Measurements from ENCODE around the gene DLD.
"Not testable (repeated sequence)": the region's sequence is repeated elsewhere in the genome, so short reads cannot be mapped to it uniquely, and the experiment has no call there.

The DLD gene

DNA sequence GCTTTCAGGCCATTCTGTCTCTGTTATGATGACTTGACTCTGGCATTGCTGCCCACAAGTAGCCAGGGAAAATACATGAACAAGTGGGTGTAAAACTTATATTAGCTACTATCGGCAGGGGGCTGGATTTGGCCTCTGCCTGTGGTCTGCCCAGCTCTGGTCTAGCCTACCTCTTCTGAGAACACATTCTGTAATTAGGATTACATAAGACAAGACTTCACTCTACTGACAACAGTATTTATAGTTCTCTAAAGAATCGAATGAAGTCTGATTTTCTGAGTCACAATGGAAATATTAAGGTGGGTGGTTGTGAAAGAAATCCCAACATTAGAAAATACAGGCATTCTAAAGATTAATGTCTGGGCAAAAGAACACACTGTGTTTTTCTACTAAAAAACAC is 55.5 kb downstream of the DLD start:
- no peak for DNase-seq

DNA sequence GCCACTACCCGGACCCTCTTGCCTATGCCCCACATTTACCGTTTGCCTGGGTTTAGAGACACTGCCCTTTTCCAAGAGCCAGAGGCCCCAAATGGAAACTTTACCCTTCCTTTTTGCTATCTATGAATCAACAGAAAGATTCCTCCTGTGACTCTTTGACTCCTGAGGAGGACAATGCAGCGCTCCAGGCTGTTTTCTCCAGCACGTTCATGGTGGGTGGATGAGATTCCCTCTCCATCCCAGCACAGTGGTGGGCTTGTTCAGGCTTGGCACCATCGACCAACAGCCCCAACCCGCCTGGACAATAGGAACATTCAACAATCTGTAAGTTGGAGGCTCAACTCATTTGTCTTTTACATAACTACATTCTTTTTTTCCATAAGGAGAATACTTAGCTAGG is 55.9 kb downstream of the DLD start:
- DNase-seq: no peak

DNA sequence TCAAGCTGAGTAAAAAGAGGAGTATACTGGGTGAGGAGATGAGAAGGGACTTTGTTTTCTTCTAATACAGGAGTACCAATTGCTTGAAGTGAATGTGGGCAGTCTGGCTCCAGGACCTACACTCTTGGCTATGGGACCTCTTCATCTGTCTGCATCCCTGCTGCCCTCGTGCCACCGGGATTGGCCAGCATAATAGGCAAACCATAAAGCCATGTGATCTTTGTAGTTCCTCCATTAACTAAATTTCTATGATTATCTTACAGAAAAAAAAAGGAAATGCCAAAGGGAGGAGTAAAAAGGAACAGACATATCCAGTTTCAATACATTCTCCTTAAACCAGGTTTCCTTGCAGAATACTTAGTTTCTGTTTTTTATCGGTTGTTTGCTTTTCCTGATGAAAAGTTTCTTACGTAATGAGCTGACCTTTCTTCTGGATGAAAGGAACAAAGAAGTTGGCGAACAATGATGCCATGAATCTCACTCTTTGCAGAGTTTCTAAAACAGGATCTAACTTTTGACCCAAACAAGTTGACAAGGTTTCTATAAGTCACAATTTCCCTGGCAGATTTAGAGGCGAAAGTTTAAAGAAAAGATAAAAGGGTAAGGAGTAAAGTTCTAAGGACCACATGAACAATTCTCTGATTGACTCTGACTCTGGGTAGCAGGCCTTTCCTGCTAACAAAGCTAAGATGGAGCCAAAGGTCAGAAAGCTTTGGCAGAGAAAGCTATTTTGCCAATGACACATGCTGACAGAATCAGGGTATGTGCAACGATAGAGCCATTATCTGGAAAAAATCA is 57.9 kb downstream of the DLD start:
- DNase-seq: no peak

DNA sequence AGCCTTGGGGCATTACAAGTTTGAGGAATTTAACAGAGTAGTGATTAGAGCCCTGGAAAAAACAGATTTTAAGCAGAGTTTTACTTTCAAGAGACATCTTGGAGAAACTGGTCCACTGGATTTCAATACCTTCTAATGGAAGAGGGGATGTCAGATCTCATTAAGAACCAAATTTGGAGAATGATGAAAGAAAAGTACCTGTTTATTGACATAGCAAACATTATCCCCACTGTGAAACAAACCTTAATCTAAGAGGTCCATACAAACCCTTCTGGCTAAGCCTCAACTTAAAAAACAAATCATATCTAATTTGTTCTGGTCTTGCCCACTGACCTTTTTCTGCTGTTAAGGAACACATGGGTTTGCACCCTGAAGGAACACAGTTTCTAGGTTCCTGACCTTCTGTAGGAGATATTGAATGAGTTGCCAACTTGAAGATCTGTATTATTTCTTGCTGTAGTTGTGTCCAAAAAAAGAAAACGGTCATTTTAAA is 58.5 kb downstream of the DLD start:
- DNase-seq: no peak

DNA sequence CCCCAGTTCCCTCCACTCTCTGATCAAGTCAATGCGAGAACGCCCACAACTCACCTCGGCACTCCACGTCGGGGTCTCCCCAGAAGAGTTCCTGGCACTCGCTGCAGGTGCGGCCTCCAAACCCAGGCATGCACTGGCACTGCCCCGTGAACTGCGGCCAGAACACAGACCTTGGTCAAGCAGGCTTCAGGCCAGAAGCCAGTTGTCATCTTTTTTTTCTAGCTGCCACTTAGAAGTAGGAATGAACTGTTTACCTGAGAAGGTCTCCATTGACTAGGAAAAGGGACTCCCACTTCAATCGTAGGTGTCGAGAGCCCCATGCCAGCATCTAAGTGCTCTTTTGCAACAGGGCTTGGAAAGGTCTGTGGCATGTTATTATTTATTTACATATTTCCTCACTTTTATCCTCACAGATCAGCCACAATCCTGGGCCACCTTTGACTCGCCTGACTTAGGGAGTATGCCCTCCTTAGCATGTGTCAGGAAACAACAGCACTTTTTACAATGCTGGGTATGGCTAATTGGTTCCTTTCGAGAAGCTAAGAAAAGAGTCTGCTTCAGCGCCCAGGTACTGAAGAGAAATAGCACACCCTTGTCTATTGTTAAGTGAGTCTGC is 60.3 kb downstream of the DLD start:
- no peak for DNase-seq

DNA sequence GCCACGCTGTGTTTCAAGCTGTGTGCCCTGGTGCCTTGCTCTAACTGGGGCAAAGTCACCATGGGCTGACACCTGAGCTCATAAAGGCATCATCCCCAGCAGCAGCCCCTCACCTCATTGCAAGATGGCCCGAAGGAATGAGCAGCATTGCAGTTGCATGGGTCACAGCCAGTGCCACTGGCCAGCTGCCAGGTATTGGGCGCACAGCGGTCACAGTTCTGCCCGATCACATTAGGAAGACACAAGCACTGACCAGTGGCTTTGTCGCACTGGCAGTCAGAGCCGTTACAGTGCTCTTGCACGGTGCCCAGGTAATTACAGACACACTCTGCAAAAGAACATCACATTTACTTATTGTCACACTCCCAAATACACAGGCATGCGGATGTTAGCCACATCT is 60.9 kb downstream of the DLD start:
- no peak for DNase-seq

DNA sequence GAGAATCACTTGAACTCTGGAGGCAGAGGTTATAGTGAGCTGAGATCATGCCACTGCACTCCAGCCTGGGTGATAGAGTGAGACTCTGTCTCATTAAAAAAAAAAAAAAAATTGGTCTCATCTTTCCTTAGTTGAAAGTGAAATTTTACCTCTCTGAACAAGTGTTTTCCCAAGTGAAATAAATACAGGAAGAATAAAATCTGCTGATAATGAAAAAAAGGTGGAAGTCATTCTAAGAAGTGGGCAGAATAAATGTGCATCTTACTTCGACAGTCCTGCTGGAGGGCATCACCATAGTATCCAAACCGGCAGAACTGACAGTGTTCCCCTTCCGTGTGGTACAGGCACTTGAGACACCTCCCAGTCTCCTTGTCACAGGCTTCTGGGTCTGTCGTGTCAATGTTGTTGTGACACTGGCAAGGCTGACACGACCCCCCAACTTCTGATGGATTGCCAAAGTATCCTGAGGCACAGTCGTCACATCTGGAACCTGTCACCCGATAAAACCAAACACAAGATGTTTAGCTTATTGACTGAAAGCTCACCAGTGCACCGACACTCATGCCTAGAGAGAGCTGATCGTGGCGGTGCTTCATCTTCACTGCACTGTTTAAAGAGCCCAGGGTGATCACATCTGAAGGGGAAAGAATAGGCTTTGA is 62.4 kb downstream of the DLD start:
- DNase-seq: no peak

DNA sequence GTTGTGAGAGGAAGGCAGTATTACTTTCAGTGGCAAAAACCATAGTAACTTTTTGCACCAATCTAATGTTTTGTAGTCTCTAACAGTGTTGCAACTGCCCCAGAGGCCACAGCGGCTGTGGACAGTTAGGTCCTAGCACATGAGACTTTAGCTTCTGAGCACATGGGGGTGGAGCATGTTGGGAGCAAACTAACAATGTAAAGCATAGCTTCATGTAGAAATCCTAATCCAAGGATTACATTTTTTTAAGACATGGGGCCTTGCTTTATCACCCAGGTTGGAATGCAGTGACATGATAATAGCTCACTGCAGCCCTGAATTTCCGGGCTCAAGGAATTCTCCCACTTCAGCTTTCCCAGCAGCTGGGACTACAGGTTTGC is 62.9 kb downstream of the DLD start:
- no peak for DNase-seq

DNA sequence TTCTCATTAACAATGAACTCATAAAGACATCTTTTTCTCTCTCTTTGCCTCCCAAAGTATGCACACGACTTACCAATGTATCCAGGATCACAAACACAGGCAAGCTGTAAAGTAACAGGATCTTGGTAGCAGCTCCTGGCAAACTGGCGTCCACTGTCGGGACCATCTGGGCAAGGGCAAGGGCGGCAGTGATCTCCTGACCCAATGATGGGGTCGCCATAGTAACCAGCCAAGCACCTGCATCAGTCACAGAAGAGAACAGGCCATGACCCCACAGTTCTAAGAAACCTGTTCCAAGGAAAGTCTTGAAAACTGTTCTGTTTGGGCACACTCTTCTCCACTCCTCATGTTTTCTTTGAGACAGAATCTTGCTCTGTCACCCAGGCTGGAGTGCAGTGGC is 64.4 kb downstream of the DLD start:
- DNase-seq: no peak

DNA sequence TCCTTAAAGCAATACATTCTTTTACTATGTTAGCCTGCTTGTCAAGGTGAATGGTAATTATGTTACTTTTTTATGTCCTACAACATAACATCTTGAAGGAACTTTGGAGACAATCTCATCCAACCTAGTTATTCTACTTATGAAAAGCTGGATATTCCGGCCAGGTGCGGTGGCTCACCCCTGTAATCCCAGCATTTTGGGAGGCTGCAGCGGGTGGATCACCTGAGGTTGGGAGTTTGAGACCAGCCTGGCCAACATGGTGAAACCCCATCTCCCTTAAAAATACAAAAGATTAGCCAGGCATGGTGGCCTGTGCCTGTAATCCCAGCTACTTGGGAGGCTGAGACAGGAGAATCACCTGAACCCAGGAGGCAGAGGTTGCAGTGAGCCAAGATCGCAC is 66.0 kb downstream of the DLD start:
- DNase-seq: not testable (repeated sequence)

DNA sequence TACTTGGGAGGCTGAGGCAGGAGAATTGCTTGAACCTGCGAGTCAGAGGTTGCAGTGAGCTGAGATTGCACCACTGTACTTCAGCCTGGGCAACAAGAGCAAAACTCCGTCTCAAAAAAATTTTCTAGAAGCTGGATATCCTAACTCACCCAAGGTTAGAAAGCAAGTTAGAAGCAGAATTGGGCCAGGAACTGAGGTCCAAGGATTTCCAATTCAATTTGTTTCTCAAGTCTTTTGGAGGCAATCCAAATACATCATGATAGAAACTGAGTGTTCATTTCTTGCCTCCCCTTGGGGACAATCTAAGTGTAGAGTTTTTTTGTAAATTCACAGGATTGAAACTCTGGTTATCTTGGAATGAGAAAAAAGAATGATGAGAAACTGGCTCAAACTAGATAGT is 66.5 kb downstream of the DLD start:
- no peak for DNase-seq

DNA sequence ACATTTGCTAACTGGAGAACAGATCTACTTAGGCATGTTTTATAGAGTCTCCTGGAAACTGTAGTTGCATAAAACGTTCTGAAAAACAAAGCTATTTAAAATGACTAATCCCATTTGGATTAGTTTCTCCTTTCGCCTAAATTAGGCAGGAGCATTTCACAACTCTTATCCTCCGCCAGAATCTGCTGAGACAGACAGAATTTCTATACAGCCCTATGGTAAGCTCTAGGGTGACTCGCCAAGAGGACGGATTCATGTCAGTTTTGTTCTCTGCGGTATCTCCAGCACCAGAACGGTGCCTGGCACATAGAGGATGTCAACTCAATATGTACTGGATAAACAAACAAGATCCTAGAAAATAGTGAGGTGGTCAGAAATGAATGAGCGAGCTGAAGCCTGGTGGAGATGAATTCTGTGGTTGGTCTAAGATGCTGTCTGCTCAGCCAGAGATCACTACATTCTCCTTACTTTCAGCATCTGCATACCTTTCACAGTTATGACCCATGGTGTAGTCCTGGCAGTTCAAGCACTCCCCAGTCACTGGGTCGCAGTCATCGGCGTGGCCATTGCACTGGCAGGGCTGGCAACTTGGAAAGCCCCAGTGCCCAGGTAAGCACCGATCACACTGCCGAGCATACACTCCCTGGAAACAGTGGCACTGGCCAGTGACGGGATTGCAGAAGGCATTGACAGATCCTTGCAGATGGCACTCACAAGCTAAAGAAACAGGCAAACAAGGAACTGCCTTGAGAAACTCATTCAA is 68.0 kb downstream of the DLD start:
- no peak for DNase-seq

DNA sequence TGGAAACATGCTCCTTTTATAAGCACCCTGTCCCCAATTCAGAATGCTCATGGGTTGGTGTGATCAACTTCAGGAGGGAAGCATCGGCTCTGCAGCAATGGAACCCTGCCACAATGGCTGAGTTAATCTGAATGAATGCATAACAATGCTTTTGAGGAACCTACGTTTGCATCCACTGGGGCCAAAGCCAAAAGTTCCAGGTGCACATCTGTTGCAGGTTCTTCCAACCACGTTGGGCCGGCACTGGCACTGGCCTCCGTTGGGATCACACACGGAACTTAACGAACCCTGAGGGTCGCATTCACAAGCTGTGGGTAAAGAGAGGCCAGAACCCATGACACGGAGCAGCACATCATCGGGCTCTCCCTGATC is 68.5 kb downstream of the DLD start:
- no peak for DNase-seq

DNA sequence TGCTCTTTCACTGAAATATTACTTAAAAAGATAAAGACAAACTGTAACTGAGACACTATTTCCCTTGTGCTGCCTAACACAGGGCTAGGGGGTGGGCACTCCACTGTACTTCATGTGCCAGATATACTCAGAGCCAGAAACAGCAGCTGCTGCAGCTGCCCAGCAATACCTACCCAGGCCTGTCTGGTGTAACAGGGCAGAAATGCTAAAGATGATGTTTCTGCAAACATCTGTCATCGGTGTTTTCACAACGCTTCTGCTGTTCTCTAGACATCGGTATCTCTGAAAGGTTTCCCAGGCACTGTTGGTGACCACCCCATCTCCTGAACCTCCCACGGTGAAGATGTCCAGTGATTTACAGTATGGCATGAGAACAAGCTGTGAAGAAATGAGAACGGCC is 69.3 kb downstream of the DLD start:
- peak; percentile 77 for DNase-seq

DNA sequence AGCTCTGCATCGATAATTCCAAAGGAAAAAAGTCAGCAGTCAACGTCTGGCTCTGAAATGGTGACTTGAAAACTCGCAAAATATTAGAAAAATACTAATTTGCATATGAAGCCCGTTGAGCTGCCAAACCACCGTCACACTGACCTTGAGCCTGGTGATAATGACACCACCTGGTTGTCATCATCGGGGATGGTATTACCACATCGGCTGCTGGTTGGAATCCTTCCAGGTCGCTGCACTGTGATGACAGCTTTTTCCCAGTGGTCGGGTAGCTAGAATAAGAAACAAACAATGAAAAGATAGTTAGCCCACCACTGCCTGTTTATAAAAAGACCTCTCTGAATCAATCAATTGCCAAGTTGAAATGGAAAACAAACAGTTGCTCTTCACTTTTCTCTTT is 70.4 kb downstream of the DLD start:
- peak; percentile 66 for DNase-seq

DNA sequence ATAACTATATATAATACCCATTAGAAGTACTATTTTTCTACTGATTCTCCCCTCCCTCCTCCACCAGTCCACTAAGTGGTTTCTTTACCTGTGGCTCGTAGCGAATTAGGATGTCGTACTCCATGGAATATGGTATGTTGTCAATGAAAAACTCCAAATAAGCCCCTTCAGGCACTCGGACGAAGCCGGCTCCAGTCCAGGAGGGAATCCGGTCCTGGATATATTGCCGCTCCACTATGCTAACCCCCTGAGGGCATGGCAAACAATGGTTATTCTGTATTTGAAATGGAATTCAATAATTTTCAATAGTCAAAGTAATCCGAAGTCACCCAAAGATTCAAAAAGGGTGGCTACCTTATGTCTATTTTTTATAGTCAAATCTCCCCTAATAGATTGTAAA is 71.8 kb downstream of the DLD start:
- no peak for DNase-seq

DNA sequence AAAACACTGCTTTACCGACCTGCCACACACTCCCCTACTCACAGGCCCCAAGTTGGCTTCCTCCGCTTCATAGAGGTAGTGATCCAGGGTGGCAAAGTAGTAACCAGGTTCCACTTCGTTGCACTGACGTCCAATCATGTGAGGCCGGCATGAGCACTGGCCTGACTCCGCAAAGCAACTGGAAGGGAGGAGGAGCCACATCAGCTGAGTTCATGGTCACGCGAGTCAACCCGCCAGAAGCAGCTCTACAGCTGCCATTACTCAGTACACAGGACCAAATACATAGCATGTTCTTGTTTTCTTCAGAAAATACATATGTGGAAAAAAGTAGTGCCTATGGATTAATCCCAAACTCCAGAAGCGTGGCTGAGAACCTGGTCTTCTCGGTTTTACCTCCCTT is 73.5 kb downstream of the DLD start:
- no peak for DNase-seq

DNA sequence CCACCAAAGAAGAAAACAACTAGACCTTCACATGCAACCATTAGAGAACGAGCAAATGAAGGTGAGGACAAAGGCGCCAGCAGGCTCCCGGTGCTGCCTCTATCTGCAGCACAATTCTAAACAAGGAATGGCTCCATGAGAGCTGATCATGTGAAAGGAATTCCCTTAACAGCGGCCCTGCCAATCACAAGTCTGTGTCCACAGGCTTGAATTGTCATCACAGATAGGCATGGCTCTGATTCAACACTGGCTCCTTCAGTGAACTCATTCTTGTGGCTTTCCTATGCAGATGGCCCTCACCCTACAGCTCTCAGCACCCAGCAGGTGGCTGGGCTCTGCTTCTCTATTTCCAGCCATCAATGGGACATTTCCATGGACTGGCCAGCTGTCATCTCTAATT is 75.7 kb downstream of the DLD start:
- peak; percentile 31 for DNase-seq

DNA sequence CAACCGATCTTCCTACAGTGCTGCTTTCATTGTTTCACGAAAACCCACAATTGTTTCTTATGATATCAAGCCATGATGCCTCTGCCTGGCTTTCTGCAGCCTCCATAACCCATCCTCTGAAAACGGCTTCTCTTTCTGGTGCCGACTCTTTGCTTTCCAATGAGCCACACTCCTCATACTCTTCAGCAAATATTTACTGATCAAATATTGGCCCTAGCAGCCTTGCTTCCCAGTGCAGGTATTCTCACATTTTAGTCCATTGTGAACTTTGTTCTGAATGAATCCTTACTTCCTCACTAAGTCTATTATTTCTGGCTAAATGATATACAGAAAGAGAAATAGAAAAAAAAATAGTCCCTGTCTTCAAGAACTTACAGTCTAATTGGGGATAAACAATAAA is 76.4 kb downstream of the DLD start:
- DNase-seq: peak; percentile 16

DNA sequence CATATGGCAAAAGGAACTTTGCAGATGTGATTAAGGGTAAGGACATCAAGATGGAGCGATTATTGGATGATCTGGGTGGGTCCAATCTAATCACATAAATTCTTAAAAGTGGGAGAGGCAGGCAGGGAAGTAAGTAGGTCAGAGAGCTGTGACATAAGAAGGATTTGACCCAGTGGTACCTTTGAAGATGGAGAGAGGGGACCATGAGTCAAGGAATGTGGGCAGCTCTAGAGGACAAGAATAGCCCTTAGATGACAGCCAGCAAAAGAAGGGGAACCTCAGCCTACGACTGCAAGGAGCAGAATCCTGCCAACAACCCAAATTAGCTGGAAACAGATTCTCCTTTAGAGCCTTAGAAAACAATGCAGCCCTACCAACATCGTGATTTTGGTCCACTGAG is 77.5 kb downstream of the DLD start:
- DNase-seq: no peak

DNA sequence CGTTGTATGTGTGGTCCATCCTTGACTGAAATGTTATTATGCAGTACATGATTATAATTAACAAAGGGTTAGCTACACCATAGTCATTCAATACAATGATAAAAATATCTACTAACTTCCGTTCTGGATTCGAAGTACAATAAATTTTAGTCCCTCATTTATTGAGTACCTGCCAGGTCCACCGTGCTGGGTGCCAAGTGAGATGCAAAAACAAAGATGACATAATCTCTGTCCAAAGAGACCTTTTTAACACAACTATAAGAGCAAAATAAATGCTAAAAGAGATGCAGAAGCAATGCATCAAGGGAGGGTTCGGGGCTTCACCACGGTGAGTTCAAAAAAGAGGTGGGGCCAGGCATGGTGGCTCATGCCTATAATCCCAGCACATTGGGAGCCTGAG is 78.9 kb downstream of the DLD start:
- no peak for DNase-seq

Measured in NCI-H1092 (cell line).